WTC11 (cell line): ENCODE data around the gene MAN2B2. TPM values are rescaled to one million over a fixed set of nuclear protein-coding genes. Genes with fewer than 3 reads are reported as not detected.

Experiments used
- ATAC-seq: fragments of 200-7000 bp; cut with Tn5 transposase; 2 replicates; pipeline ENCODE4 v1.10.0; 2021; ENCODE audit warnings: mild to moderate bottlenecking, moderate library complexity
- CTCF ChIA-PET: fragments of 300-600 bp; sonication (Branson Sonifier 250); formaldehyde crosslinking; loops from one replicate; lab custom pipeline; 2021; ENCODE audit warnings: antibody characterized with exemption; lab: Charles Lee
- POLR2A ChIA-PET: fragments of 350-600 bp; sonication (Branson Sonifier 250); formaldehyde crosslinking; loops from one replicate; lab custom pipeline; 2021; ENCODE audit warnings: antibody characterized with exemption; lab: Charles Lee
- DNase-seq: peaks from one replicate; pipeline ENCODE4 v3.0.0; 2021; ENCODE audit warnings: low spot score
- H3K27ac Mint-ChIP-seq: 2 replicates; pipeline ENCODE4 v1.8.0; 2021; ENCODE audit warnings: mixed read lengths
- H3K27me3 Mint-ChIP-seq: 2 replicates; pipeline ENCODE4 v1.8.0; 2021; ENCODE audit warnings: low read depth, mild to moderate bottlenecking, moderate library complexity, mixed read lengths
- H3K36me3 Mint-ChIP-seq: 2 replicates; pipeline ENCODE4 v1.8.0; 2021; ENCODE audit warnings: mixed read lengths
- H3K4me1 Mint-ChIP-seq: 2 replicates; pipeline ENCODE4 v1.8.0; 2022; ENCODE audit warnings: mixed read lengths
- H3K4me3 Mint-ChIP-seq: 2 replicates; pipeline ENCODE4 v1.8.0; 2021; ENCODE audit warnings: mild to moderate bottlenecking, moderate library complexity, mixed read lengths
- H3K9me3 Mint-ChIP-seq: 2 replicates; pipeline ENCODE4 v1.8.0; 2021; ENCODE audit warnings: mixed read lengths
- ARID4B ChIP-seq: sonication (generic); formaldehyde crosslinking; IDR thresholded peaks from 2 replicates; pipeline ENCODE4 v1.8.0; 2023; ENCODE audit warnings: missing genetic modification reagents, mild to moderate bottlenecking, borderline replicate concordance
- GTF2I ChIP-seq: fragments of 250-450 bp; sonication (Bioruptor Pico); conservative IDR thresholded peaks from 2 replicates; pipeline ENCODE4 v1.4.0; 2021; ENCODE audit warnings: mild to moderate bottlenecking
- IRF1 ChIP-seq: sonication (generic); formaldehyde crosslinking; IDR thresholded peaks from 2 replicates; pipeline ENCODE4 v1.8.0; 2023; ENCODE audit warnings: missing genetic modification reagents
- RELA ChIP-seq: sonication (generic); formaldehyde crosslinking; IDR thresholded peaks from 2 replicates; pipeline ENCODE4 v1.8.1; 2022; ENCODE audit warnings: missing genetic modification reagents, mild to moderate bottlenecking, borderline replicate concordance
- SMAD3 ChIP-seq: sonication (generic); formaldehyde crosslinking; IDR thresholded peaks from 2 replicates; pipeline ENCODE4 v1.8.0; 2022; ENCODE audit warnings: missing genetic modification reagents, mild to moderate bottlenecking, borderline replicate concordance
- USF1 ChIP-seq: sonication (generic); formaldehyde crosslinking; IDR thresholded peaks from 2 replicates; pipeline ENCODE4 v1.8.0; 2022; ENCODE audit warnings: mild to moderate bottlenecking, missing genetic modification reagents
- ZNF219 ChIP-seq: sonication (generic); formaldehyde crosslinking; IDR thresholded peaks from 2 replicates; pipeline ENCODE4 v1.8.0; 2023; ENCODE audit warnings: missing genetic modification reagents, mild to moderate bottlenecking, borderline replicate concordance
- ZNF263 ChIP-seq: sonication (generic); formaldehyde crosslinking; IDR thresholded peaks from 2 replicates; pipeline ENCODE4 v1.8.1; 2022; ENCODE audit warnings: low read depth, mild to moderate bottlenecking, moderate library complexity, missing genetic modification reagents
- ZNF532 ChIP-seq: fragments of 250-450 bp; sonication (Bioruptor Pico); IDR thresholded peaks from 2 replicates; pipeline ENCODE4 v1.9.0; 2021; ENCODE audit warnings: mild to moderate bottlenecking, borderline replicate concordance
- total RNA-seq: library from RNA; stranded (reverse); gene quantifications from 3 replicates; pipeline ENCODE4 v1.2.3, GENCODE V29; 2021

The MAN2B2 gene
- total RNA-seq, 1 experiment from 2014 or later = 6.3 TPM

GRCh38 chr4:6614701-6615230 lies 39.8 kb downstream of the MAN2B2 start:
- H3K27me3 Mint-ChIP-seq = no peaks in the 10 kb centered on the region
- DNase-seq (no peak), ATAC-seq (no peak)
- POLR2A ChIA-PET = no interaction called here
- no peak overlapping the region for H3K27ac Mint-ChIP-seq
- H3K9me3 Mint-ChIP-seq = peaks cover 10% of the 10 kb centered on the region
- no peak for TF ChIP-seq IRF1 (CRISPR knock-in tag)
- no peak for TF ChIP-seq RELA (CRISPR knock-in tag)
- no peak for TF ChIP-seq SMAD3 (CRISPR knock-in tag)
- no peak for TF ChIP-seq ZNF219 (CRISPR knock-in tag)
- H3K4me1 Mint-ChIP-seq = no peaks in the 10 kb centered on the region
- H3K36me3 Mint-ChIP-seq = peaks cover 5% of the 10 kb centered on the region
- CTCF ChIA-PET = interaction anchor here (1.2 kb wide), 1 partner anchor 76 kb away, joined by 4 read pairs; no protein-coding TSS in a partner anchor
- H3K4me3 Mint-ChIP-seq = no peak overlapping the region

GRCh38 chr4:6616087-6616995 lies 41.4 kb downstream of the MAN2B2 start:
- no peaks in the 10 kb centered on the region for H3K27me3 Mint-ChIP-seq
- H3K9me3 Mint-ChIP-seq = peaks cover 10% of the 10 kb centered on the region
- POLR2A ChIA-PET = no interaction called here
- DNase-seq (no peak), ATAC-seq (no peak)
- TF ChIP-seq ZNF263 (no peak), GTF2I (CRISPR knock-in tag) (0 out of 2 replicates have a peak, but pooled peaks have one; percentile 21), ARID4B (CRISPR knock-in tag) (no peak), USF1 (CRISPR knock-in tag) (no peak)
- H3K4me1 Mint-ChIP-seq = no peaks in the 10 kb centered on the region
- H3K27ac Mint-ChIP-seq = no peak overlapping the region
- H3K36me3 Mint-ChIP-seq = peaks cover 5% of the 10 kb centered on the region
- no peak overlapping the region for H3K4me3 Mint-ChIP-seq
- CTCF ChIA-PET = interaction anchor here (0.6 to 1.3 kb wide), 4 partner anchors 10 to 74 kb away, joined by 3 to 5 read pairs (median 3); partner anchors contain the start of gene MAN2B2

- TF ChIP-seq ZNF532 = no peak
- POLR2A ChIA-PET = no interaction called here
These were observed 42.3 kb downstream of the MAN2B2 start for GRCh38 chr4:6617246-6617645.

More at GRCh38 chr4:6617246-6617645, 42.3 kb downstream of the MAN2B2 start:
- no peak for ATAC-seq
- CTCF ChIA-PET = interaction anchor here (0.6 kb wide), 1 partner anchor 9 kb away, joined by 4 read pairs; no protein-coding TSS in a partner anchor
- H3K27ac Mint-ChIP-seq = no peak overlapping the region
- DNase-seq = no peak
- H3K36me3 Mint-ChIP-seq = peaks cover 5% of the 10 kb centered on the region
- H3K4me1 Mint-ChIP-seq = no peaks in the 10 kb centered on the region
- no peak overlapping the region for H3K4me3 Mint-ChIP-seq
- H3K27me3 Mint-ChIP-seq = no peaks in the 10 kb centered on the region
- H3K9me3 Mint-ChIP-seq = peaks cover 10% of the 10 kb centered on the region
